ENCODE data around the gene MYBPHL. TPM values are rescaled to one million over a fixed set of nuclear protein-coding genes. Genes with fewer than 3 reads are reported as not detected.

MYBPHL gene
- total and polyA plus RNA-seq, 2 of the 13 experiments (the other 11 are each of a cell fraction or from before 2014, with no cell fraction given), result 3.7 to 3.8 TPM

GRCh38 chr1:109306832-109307273, at the start of gene MYBPHL (continued):
- TF ChIP-seq TRAFD1 (CRISPR knock-in tag; IDR thresholded peaks at IDR 0.05; ENCODE audit: borderline replicate concordance) (no peak), SNAI1 (CRISPR knock-in tag; IDR thresholded peaks at IDR 0.05; ENCODE audit: borderline replicate concordance) (peak; percentile 68; the same call in 1 of the 2 replicates), TEAD3 (CRISPR knock-in tag; optimal IDR thresholded peaks at IDR 0.05; ENCODE audit: borderline replicate concordance) (no peak), SALL1 (CRISPR knock-in tag; IDR thresholded peaks at IDR 0.05) (peak; percentile 68; the same call in 1 of the 2 replicates), FOXO4 (CRISPR knock-in tag; conservative IDR thresholded peaks at IDR 0.05) (no peak), ZNF691 (CRISPR knock-in tag; IDR thresholded peaks at IDR 0.05; ENCODE audit: borderline replicate concordance, low read depth) (no peak), ZBTB10 (CRISPR knock-in tag; IDR thresholded peaks at IDR 0.05; ENCODE audit: borderline replicate concordance) (no peak), ZBED4 (CRISPR knock-in tag; IDR thresholded peaks at IDR 0.05; ENCODE audit: borderline replicate concordance) (no peak), HNRNPL (IDR thresholded peaks at IDR 0.05; ENCODE audit: low read depth, low read length) (no peak), ZKSCAN8 (CRISPR knock-in tag; IDR thresholded peaks at IDR 0.05; ENCODE audit: borderline replicate concordance) (no peak), SMAD1 (CRISPR knock-in tag; IDR thresholded peaks at IDR 0.05; ENCODE audit: borderline replicate concordance, low read depth) (no peak), ZBTB14 (CRISPR knock-in tag; IDR thresholded peaks at IDR 0.05) (no peak), ZNF574 (CRISPR knock-in tag; IDR thresholded peaks at IDR 0.05) (no peak; the same call in 1 of the 2 replicates)
